MCF 10A (cell line): ENCODE data around the gene C10orf95. TPM values are rescaled to one million over a fixed set of nuclear protein-coding genes. Genes with fewer than 3 reads are reported as not detected.
A peak's percentile ranks its signal among the peaks of the same experiment; 100 is the strongest.

Experiments used
- BruUV-seq: library from RNA; stranded (reverse); fragments of 400-500 nt; replicated peaks from 2 replicates; lab custom pipeline; 2021; lab: Mats Ljungman, UMichigan
- CTCF ChIA-PET: fragments of 300-600 bp; sonication (Branson Sonifier 250); formaldehyde crosslinking; extraction: SDS; loops from one replicate; lab custom pipeline; 2021; ENCODE audit warnings: antibody characterized with exemption, inconsistent platforms; lab: Yijun Ruan, JAX
- POLR2A ChIA-PET: fragments of 300-600, 350-650 bp; sonication (Branson Sonifier 250); formaldehyde crosslinking; extraction: SDS; loops from one replicate; lab custom pipeline; 2020; ENCODE audit warnings: antibody characterized with exemption, inconsistent platforms; lab: Yijun Ruan, JAX
- DNase-seq: peaks from one replicate; pipeline ENCODE4 v3.0.0-alpha.2; 2018; ENCODE audit not compliant: unreplicated experiment
- H3K27ac Mint-ChIP-seq: one replicate; pipeline ENCODE4 v1.8.0; 2022; ENCODE audit warnings: mild to moderate bottlenecking, low read depth, mixed read lengths; ENCODE audit not compliant: unreplicated experiment
- H3K27me3 Mint-ChIP-seq: one replicate; pipeline ENCODE4 v1.8.0; 2022; ENCODE audit warnings: mixed read lengths; ENCODE audit not compliant: insufficient read depth, unreplicated experiment
- H3K36me3 Mint-ChIP-seq: one replicate; pipeline ENCODE4 v1.8.0; 2022; ENCODE audit warnings: mild to moderate bottlenecking, moderate library complexity, mixed read lengths; ENCODE audit not compliant: insufficient read depth, unreplicated experiment
- H3K4me1 Mint-ChIP-seq: one replicate; pipeline ENCODE4 v1.8.0; 2022; ENCODE audit warnings: mixed read lengths; ENCODE audit not compliant: insufficient read depth, unreplicated experiment
- H3K4me3 Mint-ChIP-seq: one replicate; pipeline ENCODE4 v1.8.0; 2022; ENCODE audit warnings: mild to moderate bottlenecking, moderate library complexity, mixed read lengths; ENCODE audit not compliant: unreplicated experiment
- H3K9me3 Mint-ChIP-seq: one replicate; pipeline ENCODE4 v1.8.0; 2022; ENCODE audit warnings: mixed read lengths; ENCODE audit not compliant: unreplicated experiment
- CTCF ChIP-seq: fragments of 200-600 bp; IDR thresholded peaks from one replicate; pipeline ENCODE4 v1.8.0; 2022; ENCODE audit warnings: antibody characterized with exemption, mild to moderate bottlenecking; ENCODE audit not compliant: unreplicated experiment
- intact Hi-C: fragments of 100-400 bp; cut with micrococcal nuclease; formaldehyde crosslinking; loops from 2 replicates; pipeline ENCODE4 v1.14.1; 2022
- total RNA-seq: library from RNA; stranded (reverse); gene quantifications from 2 replicates; pipeline ENCODE4 v1.2.3, GENCODE V29; 2022

C10orf95 gene
- total RNA-seq, 1 experiment from 2014 or later, result 0.63 TPM

- peak overlapping the region; percentile 63 for H3K27ac Mint-ChIP-seq
- no peaks in the 10 kb centered on the region for H3K27me3 Mint-ChIP-seq
- DNase-seq, result peak; percentile 89
- peaks cover 23% of the 10 kb centered on the region for H3K36me3 Mint-ChIP-seq
- BruUV-seq, result no TSS peak
- peaks cover 7% of the 10 kb centered on the region for H3K4me1 Mint-ChIP-seq
- intact Hi-C loops, result no loop called here
- CTCF ChIA-PET, result interaction anchor here (0.5 to 1.6 kb wide), 8 partner anchors 16 to 259 kb away, joined by 3 to 7 read pairs (median 4); no protein-coding TSS in a partner anchor
- TF ChIP-seq CTCF, result no peak
- POLR2A ChIA-PET, result interaction anchor here (0.8 to 6.3 kb wide), 14 partner anchors 9 to 341 kb away, joined by 3 to 85 read pairs (median 7); partner anchors contain the start of genes ACTR1A, CUEDC2, FBXL15 and NFKB2
- peak overlapping the region; percentile 89 for H3K4me3 Mint-ChIP-seq
- no peaks in the 10 kb centered on the region for H3K9me3 Mint-ChIP-seq
These were observed 1.8 kb downstream of the C10orf95 start for GRCh38 chr10:102449321-102450123.

GRCh38 chr10:102444851-102445250 lies 6.5 kb downstream of the C10orf95 start:
- DNase-seq, result no peak
- CTCF ChIA-PET, result interaction anchor here (0.6 to 1.2 kb wide), 2 partner anchors 23 to 604 kb away, joined by 3 to 4 read pairs; no protein-coding TSS in a partner anchor
- no peaks in the 10 kb centered on the region for H3K9me3 Mint-ChIP-seq
- H3K27ac Mint-ChIP-seq, result no peak overlapping the region
- no peak for TF ChIP-seq CTCF
- H3K27me3 Mint-ChIP-seq, result no peaks in the 10 kb centered on the region
- BruUV-seq, result no TSS peak
- intact Hi-C loops, result no loop called here
- POLR2A ChIA-PET, result no interaction called here
- no peak overlapping the region for H3K4me3 Mint-ChIP-seq
- H3K36me3 Mint-ChIP-seq, result no peaks in the 10 kb centered on the region
- H3K4me1 Mint-ChIP-seq, result no peaks in the 10 kb centered on the region

- H3K4me1 Mint-ChIP-seq, result peaks cover 15% of the 10 kb centered on the region
- no peak for DNase-seq
- no peak for TF ChIP-seq CTCF
- intact Hi-C loops, result no loop called here
- no peak overlapping the region for H3K27ac Mint-ChIP-seq
- BruUV-seq, result no TSS peak
- POLR2A ChIA-PET, result no interaction called here
- CTCF ChIA-PET, result no interaction called here
- H3K4me3 Mint-ChIP-seq, result no peak overlapping the region
- H3K9me3 Mint-ChIP-seq, result no peaks in the 10 kb centered on the region
- no peaks in the 10 kb centered on the region for H3K27me3 Mint-ChIP-seq
- H3K36me3 Mint-ChIP-seq, result no peaks in the 10 kb centered on the region
These were observed 13.0 kb downstream of the C10orf95 start for GRCh38 chr10:102438374-102438773.

- DNase-seq, result no peak
- Mint-ChIP-seq H3K27ac (no peak overlapping the region), H3K27me3 (no peaks in the 10 kb centered on the region), H3K4me3 (no peak overlapping the region), H3K36me3 (no peaks in the 10 kb centered on the region), H3K9me3 (no peaks in the 10 kb centered on the region), H3K4me1 (peaks cover 15% of the 10 kb centered on the region)
- ChIA-PET POLR2A (interaction anchor here (0.7 kb wide), 1 partner anchor 29 kb away, joined by 3 read pairs; no protein-coding TSS in a partner anchor), CTCF (no interaction called here)
- TF ChIP-seq CTCF, result no peak
- intact Hi-C loops, result no loop called here
- BruUV-seq, result no TSS peak
These were observed 13.8 kb downstream of the C10orf95 start for GRCh38 chr10:102437515-102437914.
